ENCODE results near the gene GLI2.

DNA sequence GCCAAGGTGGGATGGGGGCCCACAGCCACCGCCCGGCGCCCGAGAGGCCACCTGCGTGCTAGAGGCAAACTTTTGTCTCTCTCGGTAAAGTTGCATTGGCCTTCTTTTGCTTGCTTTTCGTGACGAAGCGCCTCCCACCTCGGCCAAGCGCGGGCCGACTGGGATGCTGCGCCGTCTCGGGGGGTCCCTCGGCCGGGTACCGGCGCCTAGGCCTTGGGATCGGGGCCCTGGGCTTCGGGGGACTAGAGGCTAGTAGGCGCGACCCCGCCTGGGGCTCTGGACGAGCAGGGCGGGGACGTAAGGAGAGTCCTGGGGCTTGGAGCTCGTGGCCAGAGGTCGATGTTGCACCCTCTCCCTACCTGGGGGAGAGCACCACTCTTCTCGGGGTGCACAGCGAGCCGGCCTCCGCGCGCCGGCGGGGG is 545 bp downstream of the GLI2 start:
- TF ChIP-seq CTCF (conservative IDR thresholded peaks at IDR 0.05; ENCODE audit: low read length): no peak
- no peak for TF ChIP-seq EZH2phosphoT487 (IDR thresholded peaks at IDR 0.05; ENCODE audit: borderline replicate concordance)

Measured in Loucy (cell line).